HG02678 (cell line): ENCODE measurements around the gene MSANTD3.
"Not testable (repeated sequence)": the region's sequence is repeated elsewhere in the genome, so short reads cannot be mapped to it uniquely, and the experiment has no call there.

ENCODE experiments used
- ATAC-seq: cut with Tn5 transposase; IDR thresholded peaks from one replicate; pipeline ENCODE4 v1.9.1; 2021; ENCODE audit warnings: mild to moderate bottlenecking, moderate library complexity; ENCODE audit not compliant: unreplicated experiment

MSANTD3 gene, protein sequence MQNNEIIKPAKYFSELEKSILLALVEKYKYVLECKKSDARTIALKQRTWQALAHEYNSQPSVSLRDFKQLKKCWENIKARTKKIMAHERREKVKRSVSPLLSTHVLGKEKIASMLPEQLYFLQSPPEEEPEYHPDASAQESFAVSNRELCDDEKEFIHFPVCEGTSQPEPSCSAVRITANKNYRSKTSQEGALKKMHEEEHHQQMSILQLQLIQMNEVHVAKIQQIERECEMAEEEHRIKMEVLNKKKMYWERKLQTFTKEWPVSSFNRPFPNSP

DNA sequence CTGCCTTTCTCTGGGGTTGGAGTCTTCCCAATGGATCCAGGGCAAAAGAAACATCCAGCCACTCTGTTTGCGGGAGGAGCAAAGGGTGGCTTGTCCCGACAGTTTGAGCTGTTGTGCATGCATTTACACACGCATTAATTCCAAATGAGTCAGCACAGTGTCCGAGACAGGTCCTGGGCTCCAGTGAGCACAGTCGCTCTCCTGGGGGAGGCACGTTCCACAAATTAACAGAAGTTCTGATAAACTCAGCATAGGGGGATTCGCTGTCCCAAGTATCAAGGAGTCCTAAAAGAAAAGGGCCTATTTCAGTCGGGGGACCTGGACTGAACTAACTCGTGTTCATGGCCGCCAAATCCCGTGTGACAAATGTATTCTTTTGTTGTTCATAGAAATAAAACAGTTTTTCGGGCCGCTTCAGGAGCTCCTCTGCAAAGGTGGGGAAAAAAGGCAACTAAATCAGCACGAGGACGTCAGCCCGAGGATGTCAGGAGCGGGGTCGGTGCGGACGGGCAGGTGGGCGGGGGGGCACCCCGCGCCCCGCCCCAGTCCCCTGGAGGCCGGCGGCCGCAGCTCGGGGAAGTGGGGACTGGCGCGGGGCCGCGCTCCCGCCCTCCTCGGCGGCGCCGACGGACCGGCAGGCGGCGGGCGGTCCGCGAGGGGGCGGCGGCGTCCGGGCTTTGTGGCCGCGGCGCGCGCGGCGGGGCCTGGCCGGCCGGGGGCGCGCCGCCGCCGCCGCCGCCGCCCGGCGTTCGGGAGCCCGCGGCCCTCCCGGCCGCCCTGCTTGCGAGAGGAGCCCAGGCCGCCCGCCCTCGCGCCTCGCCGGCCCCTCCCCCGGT is at the start of gene MSANTD3:
Gene MSANTD3, plus strand, starts transcription at position 614 of the 836 bp plus-strand sequence. CDS start 14,796 bp downstream, outside the sequence.
- peak; percentile 79 for ATAC-seq

DNA sequence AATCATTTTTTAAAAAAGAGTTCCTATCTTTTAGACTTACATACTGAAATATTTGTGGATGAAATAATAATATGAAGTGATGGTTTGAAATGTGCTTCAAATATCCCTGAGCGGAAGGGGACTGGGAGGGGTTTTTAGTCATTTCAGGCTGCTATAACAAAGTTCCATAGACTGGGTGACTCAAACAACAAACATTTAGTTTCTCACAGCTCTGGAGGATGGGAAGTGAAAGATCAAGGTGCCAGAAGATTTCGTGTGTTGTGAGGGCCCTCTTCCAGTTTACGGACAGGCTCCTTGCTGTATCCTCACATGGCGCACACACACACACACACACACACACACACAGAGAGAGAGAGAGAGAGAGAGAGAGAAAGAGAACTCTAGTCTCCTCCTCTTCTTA is 47.1 kb upstream of the MSANTD3 start:
- ATAC-seq = no peak

DNA sequence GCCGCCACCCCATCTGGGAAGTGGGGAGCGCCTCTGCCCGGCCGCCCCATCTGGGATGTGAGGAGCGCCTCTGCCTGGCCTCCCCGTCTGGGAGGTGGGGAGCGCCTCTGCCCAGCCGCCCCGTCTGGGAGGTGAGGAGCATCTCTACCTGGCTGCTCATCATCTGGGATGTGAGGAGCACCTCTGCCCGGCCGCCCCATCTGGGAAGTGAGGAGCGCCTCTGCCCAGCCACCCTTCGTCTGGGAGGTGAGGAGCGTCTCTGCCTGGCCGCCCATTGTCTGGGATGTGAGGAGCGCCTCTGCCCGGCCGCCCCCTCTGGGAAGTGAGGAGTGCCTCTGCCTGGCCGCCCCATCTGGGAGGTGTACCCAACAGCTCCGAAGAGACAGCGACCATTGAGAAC is 34.0 kb upstream of the MSANTD3 start:
- ATAC-seq = not testable (repeated sequence)

DNA sequence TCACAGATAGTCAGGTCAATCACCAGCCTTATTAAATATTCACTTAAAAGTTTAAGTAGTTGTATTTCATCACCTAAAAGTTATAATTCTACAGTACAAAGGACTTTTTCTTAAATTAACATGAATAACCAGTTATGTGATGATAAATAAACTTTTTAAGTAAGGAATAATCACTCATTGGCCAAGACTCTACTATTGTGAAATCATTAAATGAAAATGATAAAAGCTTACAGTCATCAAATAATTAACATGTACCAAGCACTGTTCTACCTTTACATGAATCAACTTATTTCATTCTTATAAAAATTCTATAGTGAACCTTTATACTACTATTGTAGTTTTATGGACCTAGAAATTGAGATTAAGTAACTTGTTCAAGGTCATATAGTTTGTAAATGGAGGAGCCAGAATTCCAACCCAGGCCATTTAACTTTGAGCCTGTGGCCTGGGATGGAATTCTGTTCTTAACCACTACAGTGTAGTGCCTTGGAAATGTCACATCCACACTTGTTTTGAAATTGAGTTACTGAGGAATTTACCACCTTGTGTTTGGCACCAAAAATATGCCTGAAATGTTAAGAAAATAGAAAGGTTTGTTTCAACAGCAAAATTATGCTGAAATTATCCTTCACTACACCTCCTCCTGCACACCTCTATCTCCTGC is 32.8 kb upstream of the MSANTD3 start:
- no peak for ATAC-seq

DNA sequence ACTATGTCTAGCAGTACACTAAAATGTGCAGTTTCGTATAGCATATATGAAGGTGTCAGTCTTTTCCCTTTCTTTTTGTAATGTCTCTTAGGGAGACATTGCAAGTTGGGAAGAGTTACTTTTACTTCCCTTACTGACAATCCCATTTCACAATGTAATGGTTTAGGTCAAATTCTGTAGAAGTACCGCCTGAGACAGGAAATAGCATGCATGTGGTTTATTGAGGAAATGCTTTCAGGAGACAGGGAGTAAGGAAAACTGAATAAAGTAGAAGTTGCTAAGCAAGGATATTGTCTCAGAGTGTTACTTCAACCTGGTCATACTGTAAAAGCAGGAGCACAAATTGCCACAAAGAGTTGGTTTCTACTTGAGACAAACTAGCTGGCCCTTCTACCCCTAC is 32.1 kb upstream of the MSANTD3 start:
- no peak for ATAC-seq

DNA sequence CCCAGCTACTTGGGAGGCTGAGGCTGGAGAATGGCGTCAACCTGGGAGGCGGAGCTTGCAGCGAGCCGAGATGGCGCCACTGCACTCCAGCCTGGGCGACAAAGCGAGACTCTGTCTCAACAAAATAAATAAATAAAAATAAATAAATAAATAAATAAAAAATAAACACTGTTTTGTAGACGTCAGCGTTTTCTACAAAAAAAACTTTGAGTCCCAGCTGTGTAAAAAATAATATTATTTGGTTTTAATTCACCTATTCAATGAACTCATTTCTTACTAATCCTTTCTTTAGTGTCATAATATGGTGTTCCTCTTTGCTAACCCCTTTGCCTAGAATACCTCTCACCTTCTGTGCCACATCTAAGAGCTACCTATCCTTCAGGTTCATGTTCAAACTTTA is 30.2 kb upstream of the MSANTD3 start:
- ATAC-seq = no peak

DNA sequence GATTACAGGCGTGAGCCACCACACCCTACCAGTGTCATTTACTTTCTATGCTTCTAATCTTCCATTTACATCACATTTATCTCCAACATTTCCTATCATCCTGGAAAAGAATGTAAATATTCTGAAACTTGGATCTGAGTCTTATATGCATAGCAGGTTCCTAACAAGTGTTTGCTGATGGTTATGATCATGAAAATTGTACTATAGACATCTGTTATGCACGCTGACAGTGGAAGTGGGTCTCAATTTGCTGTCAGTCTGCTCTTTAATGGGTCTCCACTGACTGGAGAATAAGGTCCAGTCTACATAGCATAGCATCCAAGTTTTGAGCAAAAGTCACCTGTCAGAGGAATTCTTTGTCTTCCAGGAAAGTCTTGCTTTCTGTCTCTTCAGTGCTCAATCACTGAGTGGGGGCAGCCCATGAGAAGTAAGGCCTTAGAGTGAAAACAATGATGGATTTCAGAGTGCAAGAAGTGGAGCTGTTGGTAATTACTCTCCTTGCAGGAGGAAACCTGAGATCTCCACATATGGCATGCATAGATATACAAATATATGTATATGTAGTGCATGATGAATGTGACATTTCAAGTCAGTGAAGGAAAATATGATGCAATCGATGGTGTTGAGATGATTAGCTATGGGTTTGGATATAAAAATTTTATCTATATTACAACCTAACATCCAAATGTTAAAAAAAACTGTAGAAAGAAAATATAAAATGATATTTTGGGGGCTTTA is 29.2 kb upstream of the MSANTD3 start:
- no peak for ATAC-seq

DNA sequence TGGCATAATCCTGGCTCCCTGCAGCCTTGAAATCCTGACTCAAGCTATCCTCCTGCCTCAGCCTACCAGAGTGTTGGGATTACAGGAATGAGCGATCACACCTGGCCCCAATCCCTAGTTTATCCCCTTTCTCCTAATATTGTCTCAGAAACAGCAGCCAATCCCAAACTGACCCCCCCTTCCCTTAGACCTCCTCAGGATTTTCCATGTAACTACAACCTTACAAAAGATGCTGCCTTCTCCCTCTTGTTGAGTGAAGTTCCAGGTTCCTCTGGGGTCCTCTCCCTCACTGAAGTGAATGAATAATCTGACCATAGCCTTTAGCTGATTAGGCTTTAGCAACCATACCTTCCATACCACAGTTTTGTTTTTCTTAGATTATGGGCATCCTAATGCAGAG is 25.9 kb upstream of the MSANTD3 start:
- ATAC-seq = no peak

DNA sequence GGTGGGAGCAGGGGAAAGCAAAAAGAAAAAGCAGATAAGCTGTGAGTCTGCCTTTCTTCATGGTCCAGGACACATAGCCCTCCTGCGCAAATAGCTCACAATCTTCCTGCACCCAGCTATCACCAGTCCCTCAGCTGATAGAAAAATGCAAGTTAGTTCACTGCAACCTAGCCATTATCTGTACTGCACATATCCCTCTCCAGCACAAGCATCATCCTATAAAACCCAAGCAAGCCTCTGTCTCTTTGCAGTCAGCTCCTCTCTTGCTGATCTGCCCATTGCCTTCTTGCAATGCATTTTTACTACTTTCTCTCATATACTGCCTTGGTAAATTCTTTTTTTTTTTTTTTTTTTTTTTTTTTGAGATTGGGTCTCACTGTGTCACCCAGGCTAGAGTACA is 20.0 kb upstream of the MSANTD3 start:
- no peak for ATAC-seq

DNA sequence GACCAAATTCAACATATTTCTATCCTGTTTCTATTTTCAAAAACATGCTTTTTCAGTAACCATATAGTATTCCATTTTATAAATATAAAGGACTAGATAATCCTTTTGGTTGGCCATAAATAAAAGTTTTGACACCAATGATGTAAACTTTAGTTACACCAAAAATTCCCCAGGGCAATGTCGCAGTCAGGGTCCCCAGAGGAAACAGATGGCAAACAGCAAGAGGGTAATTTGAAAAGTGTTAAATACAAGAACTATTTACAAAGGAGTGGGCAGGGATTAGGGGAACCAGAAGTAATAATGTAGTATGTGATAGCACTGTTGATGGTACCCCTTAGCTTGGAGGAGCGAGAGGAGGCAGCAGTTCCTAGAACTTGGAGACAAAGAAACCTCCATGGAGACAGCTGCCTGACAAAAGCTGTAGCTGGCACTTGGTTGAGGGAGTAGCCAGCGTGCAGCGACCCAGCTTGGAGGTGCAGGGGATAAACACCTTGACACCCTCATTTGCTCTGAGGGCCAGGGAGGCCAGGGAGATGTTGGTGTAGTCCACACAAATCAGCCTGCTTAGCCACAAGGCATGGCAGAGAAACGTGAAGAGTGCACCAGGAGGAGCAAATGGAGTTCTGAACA is 18.3 kb upstream of the MSANTD3 start:
- no peak for ATAC-seq

DNA sequence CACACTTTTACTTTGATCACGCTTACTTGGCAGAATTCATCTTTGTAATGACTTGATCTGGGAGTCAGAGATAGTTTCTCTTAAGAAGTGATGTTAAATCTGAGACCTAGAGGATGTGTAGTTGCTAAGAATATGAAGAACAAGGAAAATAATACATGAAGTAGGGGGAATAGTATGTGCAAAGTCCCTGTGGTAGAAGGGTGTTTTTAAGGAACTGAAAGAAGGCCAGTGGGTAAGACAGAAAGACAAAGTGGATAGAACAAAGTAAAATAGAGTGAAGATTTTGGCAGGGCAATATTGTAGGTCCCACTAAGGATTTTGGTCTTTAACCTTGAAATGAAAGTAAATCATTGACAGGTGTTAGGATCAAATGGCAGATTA is 17.8 kb upstream of the MSANTD3 start:
- ATAC-seq = no peak

DNA sequence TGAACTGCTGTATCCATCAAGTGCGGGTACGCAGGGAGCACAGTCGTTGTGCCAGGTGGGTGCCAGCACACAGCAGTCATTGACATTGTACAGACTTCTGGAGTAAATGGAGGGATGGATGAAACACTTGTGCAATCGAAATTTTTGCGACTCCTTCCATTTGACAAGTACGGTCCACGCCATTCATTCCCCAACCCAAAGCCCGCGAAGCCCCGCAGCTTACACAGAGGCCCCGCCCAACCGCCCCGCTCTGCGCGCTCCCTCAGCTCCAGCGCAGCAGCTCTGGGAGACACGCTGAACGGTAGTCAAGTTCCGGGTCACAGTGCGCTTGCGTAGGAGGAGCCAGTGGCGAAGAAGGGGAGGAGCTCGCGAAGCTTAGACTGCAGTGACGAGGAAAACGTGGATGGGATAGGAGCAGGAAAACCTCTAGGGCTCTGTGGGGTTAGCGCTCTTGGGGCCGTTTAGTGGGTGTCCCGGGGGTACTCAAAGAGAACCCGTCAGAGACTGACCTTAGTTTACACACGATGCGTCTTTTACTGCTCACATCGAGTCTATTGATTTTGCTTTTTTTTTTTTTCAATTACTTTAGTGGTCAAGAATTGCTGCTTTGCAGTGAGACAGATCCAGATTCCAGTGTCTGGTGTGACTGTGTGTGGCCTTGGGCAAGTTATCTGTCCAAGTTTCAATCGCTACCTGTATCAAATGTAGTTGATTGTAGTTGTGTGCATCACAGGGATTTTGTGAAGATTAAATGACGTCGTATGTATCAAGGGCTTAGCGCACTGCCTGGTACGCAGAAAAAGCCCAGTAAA is 15.3 kb upstream of the MSANTD3 start:
- ATAC-seq = peak; percentile 100

DNA sequence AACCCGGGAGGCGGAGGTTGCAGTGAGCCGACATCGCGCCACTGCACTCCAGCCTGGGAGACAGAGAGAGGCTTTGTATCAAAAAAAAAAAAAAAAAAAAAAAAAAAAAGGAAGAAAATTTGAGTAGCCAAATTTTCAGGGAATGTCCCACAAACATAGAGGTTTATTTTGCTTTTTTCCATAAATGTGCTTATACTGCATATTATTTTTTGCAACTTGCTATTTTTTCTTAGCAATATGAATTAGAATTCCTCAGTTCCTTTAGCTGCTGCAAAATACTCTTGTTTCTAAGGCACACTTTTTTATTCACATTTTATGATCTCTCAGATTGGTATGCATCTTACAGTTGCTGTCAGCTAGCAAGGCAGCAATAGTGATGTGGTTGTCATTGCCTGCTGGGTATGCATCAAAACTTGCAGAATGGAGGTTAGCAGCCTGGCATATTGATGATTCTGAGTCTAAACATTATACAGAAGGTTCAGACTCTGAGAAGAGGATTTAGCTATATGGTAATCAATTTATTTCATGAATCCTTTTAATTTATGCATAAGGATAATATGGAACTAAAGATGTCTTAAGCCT is 13.0 kb upstream of the MSANTD3 start:
- ATAC-seq = no peak

DNA sequence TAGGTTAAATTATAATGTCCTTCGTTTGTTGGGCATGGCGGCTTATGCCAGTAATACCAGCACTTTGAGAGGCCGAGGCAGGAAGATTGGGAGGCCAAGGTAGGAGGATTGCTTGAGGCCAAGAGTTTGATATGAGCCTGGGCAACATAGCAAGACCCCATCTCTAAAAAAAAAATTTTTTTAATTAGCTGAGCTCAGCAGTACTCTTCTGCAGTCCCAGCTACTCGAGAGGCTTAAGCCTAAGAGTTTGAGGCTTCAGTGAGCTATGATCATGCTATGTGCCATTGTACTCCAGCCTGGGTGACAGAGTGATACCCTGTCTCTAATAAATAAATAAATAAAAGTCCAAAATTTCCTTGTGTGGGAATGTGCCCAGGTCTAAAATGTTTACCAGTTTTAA is 9.1 kb upstream of the MSANTD3 start:
- no peak for ATAC-seq

DNA sequence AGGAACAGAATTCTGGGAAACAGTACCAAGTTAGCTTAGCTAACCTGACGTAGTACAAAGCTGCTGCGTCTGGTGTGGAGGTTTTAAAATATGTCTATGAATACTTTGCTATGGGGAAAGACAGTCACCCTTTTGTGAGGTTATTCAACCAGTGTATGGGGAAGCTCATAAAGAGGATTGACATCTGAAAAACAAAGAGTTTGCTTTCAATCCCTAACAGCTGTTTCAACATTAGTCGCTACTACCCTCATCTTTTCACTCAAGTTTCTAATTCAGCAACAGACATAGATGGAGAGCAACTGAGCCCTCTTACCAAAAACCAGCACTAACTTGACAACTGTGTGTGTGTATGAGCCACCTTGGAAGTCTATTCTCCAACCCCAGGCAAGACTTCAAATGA is 7.8 kb upstream of the MSANTD3 start:
- ATAC-seq = no peak

DNA sequence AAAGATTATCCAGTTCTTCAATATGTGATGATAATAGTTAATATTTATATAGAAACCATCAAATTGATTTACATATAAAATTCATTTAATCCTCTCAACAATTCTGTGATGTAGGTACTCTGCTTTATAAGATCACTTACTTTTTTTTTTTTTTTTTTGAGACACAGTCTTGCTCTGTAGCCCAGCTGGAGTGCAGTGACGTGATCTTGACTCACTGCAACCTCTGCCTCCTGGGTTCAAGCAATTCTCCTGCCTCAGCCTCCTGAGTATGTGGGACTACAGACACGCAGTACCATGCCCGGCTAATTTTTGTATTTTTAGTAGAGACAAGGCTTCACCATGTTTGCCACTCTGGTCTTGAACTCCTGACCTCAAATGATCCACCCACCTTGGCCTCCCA is 5.8 kb upstream of the MSANTD3 start:
- not testable (repeated sequence) for ATAC-seq

DNA sequence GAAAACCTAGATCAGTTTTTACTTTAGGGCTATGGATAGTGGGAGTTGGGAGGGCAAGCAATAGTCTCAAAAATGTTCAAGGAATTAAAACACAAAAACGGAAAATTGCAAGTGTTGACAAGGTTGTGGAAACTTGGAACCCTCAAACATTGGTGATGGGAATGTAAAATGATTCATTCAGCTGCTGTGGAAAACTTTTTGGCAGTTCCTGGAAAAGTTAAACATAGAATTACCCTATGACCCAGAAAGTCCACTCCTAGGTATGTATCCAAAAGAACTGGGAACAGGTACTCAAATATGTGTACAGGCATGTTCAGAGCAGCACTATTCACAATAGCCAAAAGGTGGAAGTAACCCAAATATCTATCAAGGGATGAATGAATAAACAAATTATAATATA is 1.2 kb upstream of the MSANTD3 start:
- no peak for ATAC-seq

DNA sequence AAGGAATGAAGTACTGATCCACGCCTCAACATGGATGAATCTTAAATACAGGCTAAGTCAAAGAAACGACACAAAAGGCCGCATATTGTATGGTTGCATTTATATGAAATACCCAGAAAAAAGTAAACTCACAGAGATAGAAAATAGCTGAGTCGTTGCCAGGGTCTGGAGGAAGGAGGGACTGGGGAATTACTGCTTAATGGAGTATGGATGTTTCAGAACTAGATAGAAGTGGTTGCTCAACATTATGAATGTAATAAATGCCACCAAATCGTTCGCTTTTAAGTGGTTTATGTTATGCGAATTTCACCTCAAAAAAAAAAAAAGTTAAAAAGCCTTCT is 784 bp upstream of the MSANTD3 start:
- no peak for ATAC-seq

DNA sequence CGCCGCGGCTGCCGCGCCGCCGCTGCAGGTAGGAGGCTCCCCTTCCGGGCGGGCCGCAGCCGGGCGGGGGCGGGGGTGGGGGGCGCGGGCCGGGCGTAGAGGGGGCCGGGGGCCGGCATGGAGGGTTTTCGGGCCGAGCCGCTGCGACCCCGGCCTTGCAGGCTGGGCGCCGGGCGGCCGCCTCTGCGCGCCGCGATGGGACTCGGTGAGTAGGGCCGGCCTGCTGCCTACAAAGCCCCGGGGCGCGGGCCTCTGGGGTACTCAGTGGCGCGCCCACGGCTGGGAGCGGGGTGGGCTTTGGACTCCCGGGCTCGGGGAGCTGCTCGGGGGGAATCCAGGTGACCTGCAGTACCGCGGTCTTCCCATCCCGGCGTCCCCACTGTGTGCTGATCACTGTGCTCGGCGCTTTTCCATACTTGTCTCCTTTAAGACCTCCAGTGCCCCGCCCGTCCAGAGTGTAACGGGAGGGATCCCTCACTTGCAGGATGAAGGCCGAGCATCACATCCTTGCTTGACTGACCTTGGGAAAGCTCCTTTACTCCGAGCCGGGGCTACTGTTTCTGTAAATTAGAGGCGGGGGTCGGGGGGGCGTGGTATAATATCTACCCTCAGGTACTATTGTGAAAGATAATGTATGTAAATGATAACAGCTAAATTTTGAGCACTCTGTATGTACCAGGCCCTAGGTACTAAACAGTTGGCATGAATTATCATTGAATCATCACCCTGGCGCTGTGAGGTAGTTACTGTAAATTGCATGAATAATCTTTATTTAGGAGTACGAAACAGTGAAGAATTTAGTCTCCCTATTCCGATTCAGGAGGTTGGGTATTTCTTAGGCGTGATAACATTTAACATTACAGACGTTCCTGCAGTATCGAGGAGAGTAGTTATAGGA is 672 bp downstream of the MSANTD3 start:
- peak; percentile 55 for ATAC-seq
